HCT116 (cell line): ENCODE measurements around the gene GRIP2. TPM values are rescaled to one million over a fixed set of nuclear protein-coding genes. Genes with fewer than 3 reads are reported as not detected.

Experiments used
- ATAC-seq: fragments of 200-7000 bp; cut with Tn5 transposase; 2 replicates; pipeline ENCODE4 v1.9.1; 2020; ENCODE audit warnings: mild to moderate bottlenecking, moderate library complexity
- BruUV-seq: library from RNA; stranded (reverse); fragments of 400-500 nt; replicated peaks from 2 replicates; lab custom pipeline; 2021; lab: Mats Ljungman, UMichigan
- CTCF ChIA-PET: fragments of 300-600 bp; sonication (Branson Sonifier 250); formaldehyde crosslinking; loops from one replicate; lab custom pipeline; 2021; ENCODE audit warnings: antibody characterized with exemption; lab: Charles Lee
- POLR2A ChIA-PET: fragments of 300-600, 350-600 bp; sonication (Branson Sonifier 250); formaldehyde crosslinking; loops from one replicate; lab custom pipeline; 2021; ENCODE audit warnings: antibody characterized with exemption; lab: Charles Lee
- RAD21 ChIA-PET, 2 experiments: fragments of 300-600 bp; sonication (Branson Sonifier 250); formaldehyde crosslinking; loops; one replicate each; lab custom pipeline; 2023; ENCODE audit warnings: low total read pairs in 2 of 2; ENCODE audit not compliant: uncharacterized antibody in 2 of 2, unreplicated experiment in 2 of 2, low non-redundant PET in 1 of 2; lab: Charles Lee
- DNase-seq: peaks from one replicate; pipeline ENCODE4 v3.0.0-alpha.2; 2010; ENCODE audit warnings: low read depth, low spot score
- H2AFZ ChIP-seq: fragments of 200-600 bp; shearing (Covaris generic), sonication (generic); 2 replicates; pipeline ENCODE4 v1.6.1; 2017; ENCODE audit warnings: low read depth, mixed run types, mixed read lengths, antibody characterized with exemption, low read length; ENCODE audit not compliant: poor library complexity, severe bottlenecking
- H3K27ac ChIP-seq: 2 replicates; pipeline ENCODE4 v1.5.1; 2012; ENCODE audit warnings: low read depth, low read length
- H3K27me3 ChIP-seq: fragments of 200-600 bp; sonication (generic); 2 replicates; pipeline ENCODE4 v1.6.1; 2016; ENCODE audit warnings: mixed run types, low read length, mixed read lengths; ENCODE audit not compliant: insufficient read depth
- H3K36me3 ChIP-seq, 2 experiments: fragments of 200-500 bp in 1 of 2; fragments of 200-600 bp in 1 of 2; sonication (Bioruptor generic) in 1 of 2; sonication (generic) in 1 of 2; 2 replicates each; pipeline versions ENCODE4 v1.5.1 to v1.6.1; 2014 to 2016; ENCODE audit warnings: low read length in 2 of 2, inconsistent platforms in 1 of 2, mixed read lengths in 1 of 2, mixed run types in 1 of 2; ENCODE audit not compliant: insufficient read depth in 2 of 2, control insufficient read depth in 1 of 2
- H3K4me1 ChIP-seq, 2 experiments: fragments of 200-600 bp in 1 of 2; sonication (generic) in 1 of 2; 2 replicates each; pipeline versions ENCODE4 v1.5.1 to v1.6.1; 2012 to 2017; ENCODE audit warnings: low read length in 2 of 2, inconsistent platforms in 1 of 2, mild to moderate bottlenecking in 1 of 2, mixed read lengths in 1 of 2, mixed run types in 1 of 2, moderate library complexity in 1 of 2; ENCODE audit not compliant: insufficient read depth in 2 of 2, control insufficient read depth in 1 of 2
- H3K4me2 ChIP-seq: fragments of 200-600 bp; sonication (generic); 2 replicates; pipeline ENCODE4 v1.6.1; 2017; ENCODE audit warnings: mixed run types, low read length, mixed read lengths
- H3K4me3 ChIP-seq, 2 experiments: fragments of 200-600 bp in 1 of 2; sonication (generic) in 1 of 2; replicated peaks in 1 of 2; 2 replicates each; pipeline ENCODE4 v1.5.1; 2011 to 2016; ENCODE audit warnings: low read length in 2 of 2, control low read depth in 1 of 2, low read depth in 1 of 2, mild to moderate bottlenecking in 1 of 2, mixed read lengths in 1 of 2, mixed run types in 1 of 2
- H3K79me2 ChIP-seq: fragments of 200-600 bp; sonication (generic); 2 replicates; pipeline ENCODE4 v1.6.1; 2017; ENCODE audit warnings: mild to moderate bottlenecking, mixed run types, low read length, moderate library complexity, mixed read lengths; ENCODE audit not compliant: insufficient read depth
- H3K9ac ChIP-seq: fragments of 200-600 bp; sonication (generic); 2 replicates; pipeline ENCODE4 v1.6.1; 2016; ENCODE audit warnings: low read length, mixed read lengths
- H3K9me2 ChIP-seq: fragments of 200-600 bp; sonication (generic), shearing (Covaris generic); 2 replicates; pipeline ENCODE4 v1.6.1; 2017; ENCODE audit warnings: mixed run types, mild to moderate bottlenecking, moderate library complexity; ENCODE audit not compliant: insufficient read depth
- H3K9me3 ChIP-seq, 2 experiments: fragments of 200-500 bp in 1 of 2; fragments of 200-600 bp in 1 of 2; sonication (Bioruptor generic) in 1 of 2; sonication (generic) in 1 of 2; 2 replicates each; pipeline ENCODE4 v1.6.1; 2014 to 2017; ENCODE audit warnings: low read length in 2 of 2, mixed read lengths in 2 of 2, inconsistent platforms in 1 of 2, low read depth in 1 of 2, mild to moderate bottlenecking in 1 of 2, mixed run types in 1 of 2, moderate library complexity in 1 of 2; ENCODE audit not compliant: control insufficient read depth in 1 of 2, insufficient read depth in 1 of 2
- H4K20me1 ChIP-seq: fragments of 200-600 bp; sonication (generic), shearing (Covaris generic); 2 replicates; pipeline ENCODE4 v1.6.1; 2017; ENCODE audit warnings: mixed run types, mild to moderate bottlenecking, moderate library complexity; ENCODE audit not compliant: insufficient read depth
- ATF3 ChIP-seq: IDR thresholded peaks from 2 replicates; pipeline ENCODE4 v1.6.1; 2012
- CEBPB ChIP-seq: IDR thresholded peaks from 2 replicates; pipeline ENCODE4 v1.6.1; 2012; ENCODE audit warnings: low read depth
- EGR1 ChIP-seq: IDR thresholded peaks from 2 replicates; pipeline ENCODE4 v1.6.1; 2012; ENCODE audit warnings: low read depth
- ELF1 ChIP-seq: IDR thresholded peaks from 2 replicates; pipeline ENCODE4 v1.6.1; 2012; ENCODE audit warnings: low read depth, borderline replicate concordance
- EZH2phosphoT487 ChIP-seq: fragments of 200-600 bp; IDR thresholded peaks from 2 replicates; pipeline ENCODE4 v1.6.1; 2018; ENCODE audit warnings: antibody characterized with exemption, borderline replicate concordance
- JUND ChIP-seq: IDR thresholded peaks from 2 replicates; pipeline ENCODE4 v1.6.1; 2012
- POLR2A ChIP-seq: IDR thresholded peaks from 2 replicates; pipeline ENCODE4 v1.7.0; 2011; ENCODE audit warnings: borderline replicate concordance; ENCODE audit not compliant: insufficient read depth, insufficient read length; ENCODE audit errors: extremely low read depth
- POLR2AphosphoS5 ChIP-seq: IDR thresholded peaks from 2 replicates; pipeline ENCODE4 v1.6.1; 2011; ENCODE audit warnings: mild to moderate bottlenecking, low read depth, low read length, moderate library complexity
- RAD21 ChIP-seq: IDR thresholded peaks from 2 replicates; pipeline ENCODE4 v1.6.1; 2012; ENCODE audit warnings: low read depth, mild to moderate bottlenecking
- REST ChIP-seq: IDR thresholded peaks from 2 replicates; pipeline ENCODE4 v1.6.1; 2012; ENCODE audit warnings: low read depth
- SP1 ChIP-seq: IDR thresholded peaks from 2 replicates; pipeline ENCODE4 v1.6.1; 2012; ENCODE audit warnings: low read depth
- SRF ChIP-seq: IDR thresholded peaks from 2 replicates; pipeline ENCODE4 v1.6.1; 2012; ENCODE audit warnings: low read depth
- ZBTB33 ChIP-seq: IDR thresholded peaks from 2 replicates; pipeline ENCODE4 v1.6.1; 2011; ENCODE audit warnings: mild to moderate bottlenecking, low read length, moderate library complexity; ENCODE audit not compliant: insufficient replicate concordance; ENCODE audit errors: extremely low read depth
- ZFX ChIP-seq: fragments of 450-650 bp; IDR thresholded peaks from 2 replicates; pipeline ENCODE4 v1.6.1; 2017
- intact Hi-C: fragments of 100-400 bp; cut with micrococcal nuclease; formaldehyde crosslinking; loops from 2 replicates; pipeline ENCODE4 v1.10.0; 2022
- total RNA-seq: library from RNA; stranded (reverse); gene quantifications from one replicate; pipeline ENCODE4 v1.2.1, GENCODE V29; 2021; ENCODE audit not compliant: unreplicated experiment

The GRIP2 gene
- total RNA-seq, 1 experiment from 2014 or later, result 0.34 TPM

- DNase-seq, result no peak
- H3K27ac ChIP-seq, result no peak overlapping the region
- TF ChIP-seq SRF, result no peak
- no peak for TF ChIP-seq ZBTB33
- no peak for TF ChIP-seq JUND
- no peak for TF ChIP-seq RAD21
- no peak for TF ChIP-seq ELF1
- no peak for TF ChIP-seq POLR2AphosphoS5
- TF ChIP-seq REST, result no peak
- no peak for TF ChIP-seq ATF3
- TF ChIP-seq CEBPB, result no peak
- TF ChIP-seq ZFX, result no peak
- no peak for TF ChIP-seq POLR2A
- TF ChIP-seq EGR1, result no peak
- TF ChIP-seq EZH2phosphoT487, result no peak
- TF ChIP-seq SP1, result no peak
- TF ChIP-seq, all 23 proteins: peak for 0
- ChIA-PET CTCF (no interaction called here), POLR2A (no interaction called here), RAD21 (no interaction called here)
- no TSS peak for BruUV-seq
- Histone ChIP-seq H3K9me2 (no peaks in the 10 kb centered on the region), H3K4me3 (no peak overlapping the region), H3K9ac (no peak overlapping the region), H4K20me1 (no peaks in the 10 kb centered on the region; the same call in 1 of the 2 replicates), H3K36me3 (no peaks in the 10 kb centered on the region), H3K27me3 (no peaks in the 10 kb centered on the region), H2AFZ (no peak overlapping the region), H3K9me3 (no peaks in the 10 kb centered on the region), H3K4me1 (peaks cover 3 to 19% of the 10 kb centered on the region in 2 experiments; a peak in 3 of 4 replicates), H3K4me2 (no peak overlapping the region), H3K79me2 (no peaks in the 10 kb centered on the region)
- intact Hi-C loops, result no loop called here
- ATAC-seq, result no peak
These were observed 6.6 kb downstream of the GRIP2 start for GRCh38 chr3:14533457-14533958.
